OCI-LY1 (cell line): ENCODE data around the gene DCDC1.

Experiments used
- CTCF ChIP-seq: fragments of 200-600 bp; sonication (generic), shearing (Covaris generic); IDR thresholded peaks from 2 replicates; pipeline ENCODE4 v1.5.1; 2017; ENCODE audit warnings: mild to moderate bottlenecking, antibody characterized with exemption, low read length, moderate library complexity, mixed read lengths
- EZH2 ChIP-seq: fragments of 200-600 bp; sonication (generic), shearing (Covaris generic); IDR thresholded peaks from 2 replicates; pipeline ENCODE4 v1.8.0; 2017; ENCODE audit warnings: borderline replicate concordance, mixed run types, mild to moderate bottlenecking, antibody characterized with exemption, low read length, moderate library complexity, mixed read lengths

DNA sequence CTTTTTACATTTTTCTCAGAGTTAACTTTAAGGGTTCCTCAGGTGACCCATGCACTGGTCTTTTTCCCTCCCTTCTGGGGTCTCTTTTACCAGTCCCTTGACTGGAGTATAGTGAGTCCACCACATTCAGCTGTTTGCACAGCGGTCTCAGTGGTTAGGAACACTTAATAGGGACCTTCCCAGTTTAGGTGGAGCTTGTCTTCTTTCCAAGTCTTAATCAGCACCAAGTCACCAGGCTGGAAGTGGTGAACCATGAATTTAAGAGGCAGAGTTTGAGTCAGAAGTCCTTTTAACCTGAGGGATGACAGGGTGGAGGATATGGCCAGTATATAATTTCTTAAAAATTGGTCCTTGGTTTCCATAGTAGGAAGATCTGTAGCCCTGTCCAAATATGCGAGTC, 433.7 kb downstream of the DCDC1 start:
- TF ChIP-seq CTCF = no peak
- TF ChIP-seq EZH2 = no peak
